Mesothelial cell of epicardium (in vitro differentiated cells): ENCODE data around the gene ELAC1. TPM values are rescaled to one million over a fixed set of nuclear protein-coding genes. Genes with fewer than 3 reads are reported as not detected.

Experiments used
- DNase-seq, 2 experiments: peaks; one replicate each; pipeline ENCODE4 v3.0.0; 2021; ENCODE audit warnings: low spot score in 2 of 2; ENCODE audit not compliant: unreplicated experiment in 2 of 2
- H3K27ac Mint-ChIP-seq: 2 replicates; pipeline ENCODE4 v1.8.0; 2021; ENCODE audit warnings: mixed read lengths
- H3K27me3 Mint-ChIP-seq: 2 replicates; pipeline ENCODE4 v1.8.0; 2021; ENCODE audit warnings: low read depth, mixed read lengths
- H3K36me3 Mint-ChIP-seq: 2 replicates; pipeline ENCODE4 v1.8.0; 2021; ENCODE audit warnings: mixed read lengths
- H3K4me1 Mint-ChIP-seq: 2 replicates; pipeline ENCODE4 v1.8.0; 2021; ENCODE audit warnings: mixed read lengths
- H3K4me3 Mint-ChIP-seq: 2 replicates; pipeline ENCODE4 v1.8.0; 2021; ENCODE audit warnings: mild to moderate bottlenecking, moderate library complexity, mixed read lengths
- H3K9me3 Mint-ChIP-seq: 2 replicates; pipeline ENCODE4 v1.8.0; 2021; ENCODE audit warnings: mixed read lengths
- total RNA-seq: library from RNA; stranded (reverse); gene quantifications from 3 replicates; pipeline ENCODE4 v1.2.1, GENCODE V29; 2021
- TF ChIP-seq, protein P1 (sequence below): fragments of 200-600 bp; sonication (generic); IDR thresholded peaks from one replicate; pipeline ENCODE4 v1.5.0; 2021; ENCODE audit warnings: antibody characterized with exemption; ENCODE audit not compliant: unreplicated experiment

The ELAC1 gene
- total RNA-seq, 1 donor from 2014 or later, result 8.2 TPM

DNA sequence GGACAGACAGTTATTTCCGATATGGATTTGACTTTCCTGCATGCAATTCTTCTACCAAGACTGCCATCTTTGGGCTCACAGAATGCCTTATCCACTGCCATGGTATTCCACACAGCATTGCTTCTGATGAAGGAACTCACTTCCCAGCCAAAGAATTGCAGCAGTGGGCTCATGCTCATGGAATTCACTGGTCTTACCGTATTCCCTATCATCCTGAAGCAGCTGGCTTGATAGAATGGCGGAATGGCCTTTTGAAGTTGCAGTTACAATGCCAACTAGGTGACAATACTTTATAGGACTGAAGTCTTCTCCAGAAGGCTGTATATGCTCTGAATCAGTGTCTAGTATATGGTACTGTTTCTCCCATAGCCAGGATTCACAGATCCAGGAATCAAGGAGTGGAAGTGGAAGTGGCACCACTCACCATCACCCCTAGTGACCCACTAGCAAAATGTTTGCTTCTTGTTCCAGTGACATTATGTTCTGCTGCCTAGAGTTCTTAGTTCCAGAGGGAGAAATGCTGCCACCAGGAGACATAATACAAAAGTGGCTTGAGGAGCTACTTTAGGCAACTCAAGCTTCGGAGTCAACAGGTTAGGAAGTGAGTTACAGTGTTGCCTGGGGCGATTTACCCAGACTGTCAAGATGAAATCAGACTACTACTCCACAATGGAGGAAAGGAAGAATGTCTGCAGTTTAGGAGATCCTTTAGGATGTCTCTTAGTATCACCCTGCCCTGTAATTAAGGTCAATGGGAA is 38.4 kb downstream of the ELAC1 start:
- peaks cover 7% of the 10 kb centered on the region for H3K36me3 Mint-ChIP-seq
- TF ChIP-seq, protein P1, sequence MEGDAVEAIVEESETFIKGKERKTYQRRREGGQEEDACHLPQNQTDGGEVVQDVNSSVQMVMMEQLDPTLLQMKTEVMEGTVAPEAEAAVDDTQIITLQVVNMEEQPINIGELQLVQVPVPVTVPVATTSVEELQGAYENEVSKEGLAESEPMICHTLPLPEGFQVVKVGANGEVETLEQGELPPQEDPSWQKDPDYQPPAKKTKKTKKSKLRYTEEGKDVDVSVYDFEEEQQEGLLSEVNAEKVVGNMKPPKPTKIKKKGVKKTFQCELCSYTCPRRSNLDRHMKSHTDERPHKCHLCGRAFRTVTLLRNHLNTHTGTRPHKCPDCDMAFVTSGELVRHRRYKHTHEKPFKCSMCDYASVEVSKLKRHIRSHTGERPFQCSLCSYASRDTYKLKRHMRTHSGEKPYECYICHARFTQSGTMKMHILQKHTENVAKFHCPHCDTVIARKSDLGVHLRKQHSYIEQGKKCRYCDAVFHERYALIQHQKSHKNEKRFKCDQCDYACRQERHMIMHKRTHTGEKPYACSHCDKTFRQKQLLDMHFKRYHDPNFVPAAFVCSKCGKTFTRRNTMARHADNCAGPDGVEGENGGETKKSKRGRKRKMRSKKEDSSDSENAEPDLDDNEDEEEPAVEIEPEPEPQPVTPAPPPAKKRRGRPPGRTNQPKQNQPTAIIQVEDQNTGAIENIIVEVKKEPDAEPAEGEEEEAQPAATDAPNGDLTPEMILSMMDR, result no peak
- H3K27ac Mint-ChIP-seq, result no peak overlapping the region
- H3K9me3 Mint-ChIP-seq, result peaks cover 13% of the 10 kb centered on the region
- DNase-seq, result no peak
- H3K4me1 Mint-ChIP-seq, result peaks cover 15% of the 10 kb centered on the region
- no peaks in the 10 kb centered on the region for H3K27me3 Mint-ChIP-seq
- H3K4me3 Mint-ChIP-seq, result no peak overlapping the region

DNA sequence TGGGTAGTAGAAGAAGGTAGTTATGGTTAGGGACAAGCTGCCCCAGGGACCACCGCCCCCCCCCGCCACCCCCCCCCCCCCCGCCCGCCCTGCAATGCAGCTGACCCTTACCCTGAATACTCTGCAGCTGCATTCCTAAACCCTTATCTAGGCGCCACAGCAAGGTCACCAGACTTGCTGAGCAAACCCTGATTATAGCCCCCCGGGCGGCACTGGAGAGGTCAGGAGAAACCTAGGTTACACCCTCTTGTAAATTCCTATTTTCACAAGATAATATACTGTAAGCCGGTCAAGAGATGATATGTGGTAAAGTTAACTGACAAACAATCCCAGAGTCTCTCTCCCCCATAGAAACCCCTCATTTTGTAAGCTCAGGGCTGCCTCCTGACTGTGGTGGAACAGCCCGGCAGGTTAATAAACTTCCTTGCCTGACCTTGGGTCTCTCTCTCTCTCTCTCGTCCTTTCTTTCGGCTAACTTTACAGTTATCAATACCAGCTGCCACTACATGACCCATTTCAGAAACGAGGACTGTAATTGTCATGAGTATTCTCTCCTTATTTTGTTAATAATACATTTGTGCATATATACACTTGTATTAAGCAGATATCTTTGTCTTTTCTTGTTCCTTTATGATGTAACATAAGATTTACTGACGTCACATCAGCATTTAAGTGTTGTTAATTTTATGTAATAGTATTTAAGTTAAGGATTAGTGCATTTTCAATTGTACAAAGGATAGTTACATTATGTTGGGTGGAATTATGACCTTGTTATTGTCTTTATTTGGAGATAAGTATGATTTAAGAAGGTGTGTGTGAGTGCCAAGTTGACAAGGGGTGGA is 39.3 kb downstream of the ELAC1 start:
- H3K27me3 Mint-ChIP-seq, result no peaks in the 10 kb centered on the region
- H3K9me3 Mint-ChIP-seq, result peaks cover 8% of the 10 kb centered on the region
- DNase-seq, result no peak
- TF ChIP-seq, protein P1, result no peak
- H3K4me3 Mint-ChIP-seq, result no peak overlapping the region
- peaks cover 2% of the 10 kb centered on the region for H3K36me3 Mint-ChIP-seq
- H3K27ac Mint-ChIP-seq, result no peak overlapping the region
- peaks cover 18% of the 10 kb centered on the region for H3K4me1 Mint-ChIP-seq

DNA sequence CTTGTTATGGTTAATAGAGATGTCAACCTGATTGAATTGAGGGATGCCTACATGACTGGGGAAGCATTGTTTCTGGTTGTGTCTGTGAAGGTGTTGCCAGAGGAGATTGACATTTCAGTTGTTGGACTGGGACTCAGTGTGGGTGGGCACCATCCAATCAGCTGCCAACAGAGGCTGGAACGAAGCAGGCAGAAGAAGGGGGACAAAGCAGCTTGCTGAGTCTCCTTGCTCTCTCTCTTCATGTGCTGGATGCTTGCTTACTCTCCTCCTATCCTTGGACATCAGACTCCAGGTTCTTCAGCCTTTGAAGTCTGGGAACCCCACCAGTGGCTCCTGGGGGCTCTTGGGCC is 39.9 kb downstream of the ELAC1 start:
- Mint-ChIP-seq H3K4me1 (peaks cover 18% of the 10 kb centered on the region), H3K9me3 (peaks cover 8% of the 10 kb centered on the region), H3K36me3 (no peaks in the 10 kb centered on the region), H3K4me3 (no peak overlapping the region), H3K27ac (no peak overlapping the region), H3K27me3 (no peaks in the 10 kb centered on the region)
- DNase-seq, result no peak
- TF ChIP-seq, protein P1, result no peak

DNA sequence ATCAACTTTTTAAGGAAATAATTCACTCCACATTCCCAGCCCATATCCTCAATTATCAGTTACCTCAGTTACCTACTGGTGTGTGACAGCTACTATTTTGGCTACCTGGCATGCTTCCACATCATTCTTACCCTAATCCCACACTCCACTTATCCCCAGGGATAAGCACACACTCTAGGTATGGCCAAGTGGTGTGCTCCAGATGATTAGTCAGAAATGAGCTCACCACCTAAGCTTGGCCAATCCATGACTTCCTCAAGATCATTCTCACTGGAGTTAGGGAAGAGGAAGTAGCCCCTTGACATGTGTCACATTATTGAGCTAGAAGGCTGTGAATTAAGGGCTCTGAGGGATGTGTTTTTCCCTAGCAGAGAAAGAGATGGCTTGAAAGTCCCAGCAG is 41.2 kb downstream of the ELAC1 start:
- Mint-ChIP-seq H3K4me3 (no peak overlapping the region), H3K4me1 (peaks cover 18% of the 10 kb centered on the region), H3K9me3 (peaks cover under 1% of the 10 kb centered on the region), H3K36me3 (peaks cover 4% of the 10 kb centered on the region), H3K27me3 (no peaks in the 10 kb centered on the region), H3K27ac (no peak overlapping the region)
- TF ChIP-seq, protein P1, result no peak
- DNase-seq, result no peak

DNA sequence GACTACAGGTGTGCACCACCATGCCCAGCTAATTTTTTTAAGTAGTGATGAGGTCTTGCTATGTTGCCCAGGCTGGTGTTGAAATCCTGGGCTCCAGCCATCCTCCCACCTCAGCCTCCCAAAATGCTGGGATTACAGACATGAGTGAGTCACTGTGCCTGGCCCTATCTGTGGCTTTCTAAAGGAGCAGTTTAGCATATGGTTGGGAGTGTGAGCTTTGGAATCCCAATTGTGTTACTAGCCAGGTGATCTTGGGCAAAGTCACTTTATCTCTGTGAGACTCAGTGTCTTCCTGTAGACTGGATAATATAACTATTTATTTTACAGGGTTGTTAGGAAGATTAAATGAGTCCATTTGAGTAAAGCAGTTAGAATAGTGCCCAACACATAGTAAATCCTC is 42.4 kb downstream of the ELAC1 start:
- Mint-ChIP-seq H3K36me3 (peaks cover 6% of the 10 kb centered on the region), H3K9me3 (no peaks in the 10 kb centered on the region), H3K4me1 (peaks cover 18% of the 10 kb centered on the region), H3K27ac (no peak overlapping the region), H3K4me3 (no peak overlapping the region), H3K27me3 (no peaks in the 10 kb centered on the region)
- TF ChIP-seq, protein P1, result no peak
- DNase-seq, result no peak
